Dermis blood vessel endothelial cell (primary cell): ENCODE measurements around the gene OTULIN. TPM values are rescaled to one million over a fixed set of nuclear protein-coding genes. Genes with fewer than 3 reads are reported as not detected.

Experiments
- DNase-seq: peaks from one replicate; pipeline ENCODE4 v3.0.0; 2010
- total RNA-seq: library from RNA; depleted of rRNA; stranded (reverse); fragments of >200 nt; gene quantifications from 2 replicates; pipeline ENCODE4 v1.2.3, GENCODE V29; 2014

Gene OTULIN
- total RNA-seq: 26.3 and 31.0 TPM in 2 replicates

- peak; percentile 92 for DNase-seq
Observed at GRCh38 chr5:14664270-14665100, at the start of gene OTULIN. OTULIN (plus strand) TSS chr5:14664718; CDS start chr5:14664826, 108 bp downstream.

- no peak for DNase-seq
Observed at GRCh38 chr5:14615365-14615764, 49.2 kb upstream of the OTULIN start.

- no peak for DNase-seq
Observed at GRCh38 chr5:14617441-14617840, 47.1 kb upstream of the OTULIN start.

- DNase-seq: no peak
Observed at GRCh38 chr5:14627270-14627669, 37.2 kb upstream of the OTULIN start.

GRCh38 chr5:14628346-14628745 is 36.2 kb upstream of the OTULIN start:
- DNase-seq: peak; percentile 74

- no peak for DNase-seq
Observed at GRCh38 chr5:14630671-14631070, 33.8 kb upstream of the OTULIN start.

GRCh38 chr5:14635656-14636055 is 28.9 kb upstream of the OTULIN start:
- DNase-seq: no peak

- DNase-seq: no peak
Observed at GRCh38 chr5:14640765-14641164, 23.8 kb upstream of the OTULIN start.

GRCh38 chr5:14644623-14645237 is 19.8 kb upstream of the OTULIN start:
- DNase-seq: no peak

- DNase-seq: no peak
Observed at GRCh38 chr5:14650052-14650451, 14.5 kb upstream of the OTULIN start.

- no peak for DNase-seq
Observed at GRCh38 chr5:14655146-14655741, 9.3 kb upstream of the OTULIN start.

- no peak for DNase-seq
Observed at GRCh38 chr5:14656898-14657297, 7.6 kb upstream of the OTULIN start.

- DNase-seq: no peak
Observed at GRCh38 chr5:14659821-14660607, 4.5 kb upstream of the OTULIN start.

GRCh38 chr5:14660833-14661232 is 3.7 kb upstream of the OTULIN start:
- no peak for DNase-seq

- no peak for DNase-seq
Observed at GRCh38 chr5:14662721-14663260, 1.7 kb upstream of the OTULIN start.

GRCh38 chr5:14663734-14664269 is 716 bp upstream of the OTULIN start:
- peak; percentile 37 for DNase-seq

- peak; percentile 46 for DNase-seq
Observed at GRCh38 chr5:14665101-14665822, 744 bp downstream of the OTULIN start.

- DNase-seq: peak; percentile 55
Observed at GRCh38 chr5:14665949-14666348, 1.4 kb downstream of the OTULIN start.

- DNase-seq: no peak
Observed at GRCh38 chr5:14666357-14666756, 1.8 kb downstream of the OTULIN start.

- DNase-seq: no peak
Observed at GRCh38 chr5:14667290-14667689, 2.8 kb downstream of the OTULIN start.

GRCh38 chr5:14667770-14668169 is 3.3 kb downstream of the OTULIN start:
- no peak for DNase-seq

GRCh38 chr5:14668181-14668591 is 3.7 kb downstream of the OTULIN start:
- no peak for DNase-seq
